GM12874 (cell line): Measurements from ENCODE around the gene DUS1L.

Source experiments
- CTCF ChIP-seq: IDR thresholded peaks from 2 replicates; pipeline ENCODE4 v1.5.1; 2011; ENCODE audit warnings: low read depth, mild to moderate bottlenecking, control low read depth, low read length, moderate library complexity; ENCODE audit not compliant: insufficient read depth

DUS1L gene

GRCh38 chr17:82031303-82031884, 34.2 kb downstream of the DUS1L start, which contains the start of gene RAC3:
Gene RAC3 (plus strand): TSS chr17:82031678. CDS start chr17:82031762, 84 bp downstream.
- TF ChIP-seq CTCF = no peak

GRCh38 chr17:82030470-82031302, 34.9 kb downstream of the DUS1L start:
- TF ChIP-seq CTCF = peak; percentile 97

- no peak for TF ChIP-seq CTCF
Measured at GRCh38 chr17:82029990-82030469, 35.6 kb downstream of the DUS1L start.

GRCh38 chr17:82029391-82029790, 36.2 kb downstream of the DUS1L start:
- no peak for TF ChIP-seq CTCF

- no peak for TF ChIP-seq CTCF
Measured at GRCh38 chr17:82028966-82029365, 36.6 kb downstream of the DUS1L start.

GRCh38 chr17:82028246-82028645, 37.4 kb downstream of the DUS1L start:
- no peak for TF ChIP-seq CTCF

GRCh38 chr17:82025401-82026107, 40.0 kb downstream of the DUS1L start:
- TF ChIP-seq CTCF = no peak
